ENCODE data around the gene KRT17.
"Not testable (repeated sequence)": the region's sequence is repeated elsewhere in the genome, so short reads cannot be mapped to it uniquely, and the experiment has no call there.

KRT17 gene

DNA sequence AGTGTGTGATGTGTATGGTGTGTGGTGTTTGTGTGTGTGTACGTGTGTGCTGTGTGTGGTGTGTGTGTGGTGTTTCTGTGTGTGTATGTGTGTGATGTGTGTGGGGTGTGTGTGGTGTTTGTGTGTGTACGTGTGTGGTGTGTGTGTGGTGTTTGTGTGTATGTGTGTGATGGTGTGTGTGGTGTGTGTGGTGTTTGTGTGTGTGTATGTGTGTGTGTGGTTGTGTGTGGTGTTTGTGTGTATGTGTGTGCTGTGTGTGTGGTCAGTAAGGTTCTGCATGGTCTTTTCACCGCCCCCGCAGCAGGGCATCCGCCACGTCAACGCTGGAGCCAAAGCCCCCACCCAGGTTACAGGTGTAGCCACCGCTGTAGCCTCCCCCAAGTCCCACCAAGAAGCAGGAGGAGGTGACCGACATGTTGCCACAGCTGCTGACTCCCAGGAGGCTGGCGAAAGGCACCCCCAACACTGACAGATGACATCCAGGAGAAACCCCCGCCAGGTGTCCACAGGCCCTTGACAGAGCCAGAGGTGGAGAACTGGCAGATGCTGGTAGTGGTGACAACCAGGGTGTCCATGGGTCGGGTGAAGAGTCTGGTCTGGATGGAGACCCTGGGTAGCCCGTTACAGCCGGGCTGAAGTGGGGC is 9.3 kb upstream of the KRT17 start:
- DNase-seq = no peak

DNA sequence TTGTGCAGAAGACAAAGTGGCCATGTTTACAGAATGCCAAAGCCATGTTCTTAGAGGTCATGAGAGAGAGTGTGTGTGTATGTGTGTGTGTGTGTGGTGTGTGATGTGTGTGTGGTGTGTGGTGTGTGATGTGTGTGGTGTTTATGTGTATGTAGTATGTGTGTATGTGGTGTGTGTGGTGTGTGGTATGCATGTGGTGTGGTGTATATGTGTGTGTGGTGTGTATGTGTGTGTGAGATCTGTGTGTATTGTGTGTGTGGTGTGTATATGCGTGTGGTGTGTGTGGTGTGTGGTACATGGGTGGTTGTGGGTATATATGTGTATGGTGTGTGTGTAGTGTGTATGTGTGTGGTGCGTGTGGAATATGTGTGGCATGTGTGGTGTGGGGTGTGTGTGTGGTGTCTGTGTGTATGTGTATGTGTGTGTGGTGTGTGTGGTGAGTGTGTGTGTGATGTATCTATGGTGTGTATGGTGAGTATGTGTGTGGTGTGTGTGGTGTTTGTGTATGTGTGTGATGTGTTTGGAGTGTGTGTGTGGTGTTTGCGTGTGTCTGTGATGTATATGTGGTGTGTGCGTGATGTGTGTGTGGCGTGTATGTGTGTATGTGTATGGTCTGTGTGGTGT is 8.2 kb upstream of the KRT17 start:
- DNase-seq = no peak

DNA sequence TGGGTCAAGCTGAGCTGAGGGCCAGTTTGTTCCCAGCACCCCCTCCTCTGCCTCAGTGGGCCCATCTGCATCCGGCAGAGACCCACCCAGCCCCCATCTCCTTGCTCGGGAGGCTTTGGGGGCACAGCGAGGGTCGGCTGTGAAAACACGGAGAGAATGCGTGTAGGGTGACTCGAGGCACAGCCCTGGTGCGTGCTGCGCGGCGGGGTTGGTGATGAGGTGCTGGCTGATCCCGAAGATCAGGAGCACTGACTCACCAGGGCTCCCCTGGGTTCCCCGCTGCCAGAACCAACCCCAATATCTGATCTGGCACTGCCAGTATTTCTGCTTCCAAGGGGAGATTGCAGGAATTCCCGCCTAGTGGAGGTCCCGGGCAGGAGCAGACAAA is 7.5 kb upstream of the KRT17 start:
- DNase-seq = no peak

DNA sequence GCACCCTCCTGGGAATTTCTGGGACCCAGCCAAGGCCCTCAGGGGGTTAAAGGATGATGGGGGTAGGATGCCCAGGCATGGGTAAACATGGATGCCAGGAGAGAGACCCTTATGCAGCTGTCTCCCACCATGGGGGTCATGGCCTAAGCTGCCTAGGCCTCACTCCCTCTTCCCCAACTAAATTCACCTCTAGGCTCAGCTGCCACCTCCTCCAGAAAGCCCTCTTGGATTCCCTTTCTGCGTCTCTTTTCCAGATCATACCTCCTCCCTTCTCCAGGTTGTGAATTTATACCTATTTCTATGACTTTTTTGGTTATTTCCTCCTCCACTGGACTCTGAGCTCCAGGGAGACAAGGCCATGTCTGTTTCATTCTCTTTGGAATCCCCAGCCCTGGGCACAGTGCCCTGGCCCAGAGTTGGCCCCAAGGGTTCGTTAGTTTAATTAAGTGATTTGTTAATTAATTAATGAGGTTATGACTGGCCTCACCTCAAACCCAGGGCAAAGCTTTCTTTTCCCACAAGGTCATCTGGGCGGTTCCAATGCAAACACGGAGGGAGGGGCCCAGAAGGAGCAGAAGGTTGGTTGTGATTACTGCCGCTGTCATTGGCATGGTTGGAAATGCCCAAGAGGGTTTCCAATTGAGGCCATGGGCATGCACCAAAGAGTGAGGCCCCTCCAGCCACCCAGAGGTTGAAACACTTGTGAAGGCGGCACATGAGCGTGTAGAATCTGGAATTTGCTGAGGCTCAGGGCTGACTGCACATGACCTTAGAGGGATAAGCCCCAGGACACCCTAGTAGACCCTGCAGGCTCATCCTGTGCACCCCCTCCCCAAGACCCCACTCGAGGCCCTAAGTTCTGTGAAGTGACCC is 6.9 kb upstream of the KRT17 start:
- no peak for DNase-seq

DNA sequence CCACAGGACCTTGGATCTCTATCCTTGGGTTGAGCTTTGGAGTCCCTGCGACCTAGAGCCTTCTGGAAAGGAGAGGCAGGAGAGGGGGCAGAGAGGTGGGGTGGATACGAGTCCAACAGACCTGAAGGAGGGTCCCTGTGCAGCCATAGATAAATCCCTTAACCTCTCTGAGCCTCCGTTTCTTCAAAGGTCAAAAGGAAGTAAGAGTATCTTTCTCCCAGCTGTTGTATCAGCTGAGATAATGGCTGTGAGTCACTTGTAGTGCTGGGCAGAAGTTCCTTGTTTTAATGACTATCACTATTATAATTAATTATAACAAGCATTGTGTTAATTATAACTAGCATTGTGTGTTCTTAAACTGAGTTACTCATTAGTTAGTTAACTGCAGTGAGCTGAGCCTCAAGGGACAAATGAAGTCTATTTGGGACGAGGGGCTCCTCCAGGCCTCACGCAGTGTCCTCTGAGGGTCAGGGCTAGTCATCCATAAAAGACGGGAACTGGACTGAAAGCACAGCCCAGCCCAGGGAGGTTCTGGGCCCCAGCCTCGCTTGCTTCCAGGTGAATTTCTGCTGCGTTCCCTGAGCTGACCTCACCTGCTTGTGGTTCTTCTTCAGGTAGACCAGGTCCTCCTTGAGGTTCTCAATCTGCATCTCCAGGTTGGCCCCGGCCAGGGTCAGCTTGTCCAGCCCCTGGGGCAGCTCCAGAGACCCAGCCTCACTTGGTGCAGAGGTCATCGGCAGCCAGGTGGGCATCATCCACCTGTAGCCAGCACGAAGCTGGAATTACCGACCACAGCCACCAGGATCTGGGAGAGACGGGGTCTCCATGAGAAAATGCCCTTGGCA is 5.7 kb upstream of the KRT17 start:
- peak; percentile 9 to 54 (median 40) for DNase-seq

DNA sequence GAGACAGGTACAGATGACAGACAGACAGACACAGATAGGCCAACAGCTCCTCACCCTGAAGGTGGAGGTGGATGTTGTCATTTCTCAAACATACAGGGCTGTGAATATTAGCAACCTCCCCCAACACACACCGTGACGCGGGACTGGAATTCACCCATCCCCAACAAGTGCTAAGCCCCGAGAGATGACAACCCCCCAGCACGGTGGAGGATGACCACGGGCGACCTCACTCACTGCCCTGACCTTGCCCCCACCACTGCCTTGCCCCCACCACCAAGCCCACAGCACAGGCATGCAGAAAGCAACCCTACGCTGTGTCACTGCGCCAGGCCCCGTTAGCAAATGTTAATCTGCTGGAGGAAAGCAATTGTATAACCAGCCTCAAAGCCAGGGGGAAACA is 4.9 kb upstream of the KRT17 start:
- DNase-seq = no peak

DNA sequence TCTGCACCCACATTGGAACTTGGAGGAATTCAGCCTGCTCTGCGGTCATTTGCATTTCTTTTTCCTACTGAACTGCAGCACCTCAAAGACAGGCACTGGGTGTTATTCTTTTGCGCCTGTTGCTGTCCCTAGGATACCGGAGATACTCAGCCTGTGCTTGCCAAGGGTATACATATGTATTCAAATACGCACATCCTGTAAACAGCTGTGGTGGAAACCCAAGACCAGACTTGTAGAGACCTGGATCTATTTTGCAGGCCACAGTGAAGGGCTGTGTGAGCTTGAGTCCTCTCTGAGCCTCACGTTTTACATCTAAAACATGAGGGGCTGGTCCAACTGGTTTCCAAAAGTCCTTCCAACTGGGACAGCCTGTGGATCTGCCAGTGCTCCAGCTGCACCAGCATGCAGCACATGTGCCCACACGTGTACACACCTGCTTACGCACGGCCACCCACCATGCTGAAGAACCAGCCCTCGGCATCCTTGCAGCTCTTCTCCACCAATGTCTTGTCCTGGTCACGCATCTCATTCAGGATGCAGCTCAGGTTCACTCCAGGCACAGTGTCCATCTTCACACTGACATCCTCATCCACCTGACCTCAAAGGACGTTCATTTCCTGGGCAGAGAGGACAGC is 4.4 kb upstream of the KRT17 start:
- not testable (repeated sequence) for DNase-seq

DNA sequence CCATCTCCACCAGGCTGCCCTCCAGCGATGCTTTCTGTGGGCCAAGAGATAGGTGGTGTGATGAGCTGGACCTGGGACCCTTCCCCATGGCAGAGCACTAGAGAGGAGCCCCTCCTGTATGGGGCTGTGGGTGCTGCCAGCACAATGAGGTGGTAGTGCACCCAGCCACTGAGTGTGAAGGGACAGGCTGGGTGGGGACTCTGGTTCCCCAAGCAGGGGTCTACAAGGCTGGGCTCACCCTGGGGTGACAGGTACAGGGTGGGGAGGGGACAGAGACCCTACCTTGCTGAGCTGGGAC is 3.6 kb upstream of the KRT17 start:
- not testable (repeated sequence) for DNase-seq

DNA sequence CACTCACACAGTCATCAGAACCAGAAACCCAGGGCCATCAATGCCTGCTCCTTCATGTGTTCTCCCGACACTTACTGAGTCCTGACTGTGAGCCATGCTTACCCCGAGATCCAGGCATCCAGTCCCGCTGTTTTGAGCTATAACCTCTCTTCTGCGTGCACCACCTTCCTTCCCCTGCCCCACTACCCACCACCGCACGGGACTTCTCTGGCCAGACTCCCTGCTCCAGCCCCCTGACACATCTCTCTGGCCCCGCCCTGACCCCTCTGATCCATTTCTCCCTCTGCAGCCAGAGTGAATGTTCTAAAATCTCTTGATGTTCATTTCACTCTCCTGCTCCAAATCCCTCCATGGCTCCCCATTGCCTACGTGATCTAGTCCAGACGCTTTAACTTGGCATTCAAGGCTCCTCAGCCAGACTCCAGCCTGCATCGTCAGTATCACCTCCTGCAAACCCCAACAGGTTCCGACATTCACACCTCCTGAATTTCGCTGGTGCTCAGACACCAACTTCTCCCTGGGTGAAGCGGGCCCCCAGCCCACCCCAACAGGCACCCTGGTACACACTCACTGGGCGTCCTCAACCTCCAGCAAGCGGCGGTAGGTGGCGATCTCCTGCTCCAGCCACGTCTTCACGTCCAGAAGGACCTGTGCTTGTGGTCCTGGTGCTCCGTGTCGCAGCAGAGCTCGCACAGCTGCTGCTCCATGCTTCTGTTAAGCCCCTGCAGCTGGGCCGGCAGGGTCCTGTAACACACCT is 3.1 kb upstream of the KRT17 start:
- DNase-seq = no peak

DNA sequence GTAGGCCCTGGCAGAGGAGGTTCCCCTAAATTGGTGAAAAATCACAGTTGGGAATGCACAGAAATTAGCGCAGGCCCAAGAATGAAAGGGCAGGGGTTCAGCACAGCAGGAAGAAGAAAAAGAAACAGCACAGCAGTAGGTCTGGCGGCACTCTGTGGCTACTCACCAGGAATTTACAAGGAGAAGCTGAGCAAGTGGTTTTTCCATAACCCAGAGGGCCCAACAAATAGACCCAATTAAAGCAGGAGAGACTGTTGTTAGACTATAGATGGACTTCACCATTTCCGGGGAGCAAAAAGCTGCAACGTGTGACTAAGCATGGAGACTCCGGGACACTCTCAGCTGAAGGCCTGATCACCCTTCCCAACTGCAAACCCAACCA is 2.5 kb upstream of the KRT17 start:
- DNase-seq = not testable (repeated sequence)

DNA sequence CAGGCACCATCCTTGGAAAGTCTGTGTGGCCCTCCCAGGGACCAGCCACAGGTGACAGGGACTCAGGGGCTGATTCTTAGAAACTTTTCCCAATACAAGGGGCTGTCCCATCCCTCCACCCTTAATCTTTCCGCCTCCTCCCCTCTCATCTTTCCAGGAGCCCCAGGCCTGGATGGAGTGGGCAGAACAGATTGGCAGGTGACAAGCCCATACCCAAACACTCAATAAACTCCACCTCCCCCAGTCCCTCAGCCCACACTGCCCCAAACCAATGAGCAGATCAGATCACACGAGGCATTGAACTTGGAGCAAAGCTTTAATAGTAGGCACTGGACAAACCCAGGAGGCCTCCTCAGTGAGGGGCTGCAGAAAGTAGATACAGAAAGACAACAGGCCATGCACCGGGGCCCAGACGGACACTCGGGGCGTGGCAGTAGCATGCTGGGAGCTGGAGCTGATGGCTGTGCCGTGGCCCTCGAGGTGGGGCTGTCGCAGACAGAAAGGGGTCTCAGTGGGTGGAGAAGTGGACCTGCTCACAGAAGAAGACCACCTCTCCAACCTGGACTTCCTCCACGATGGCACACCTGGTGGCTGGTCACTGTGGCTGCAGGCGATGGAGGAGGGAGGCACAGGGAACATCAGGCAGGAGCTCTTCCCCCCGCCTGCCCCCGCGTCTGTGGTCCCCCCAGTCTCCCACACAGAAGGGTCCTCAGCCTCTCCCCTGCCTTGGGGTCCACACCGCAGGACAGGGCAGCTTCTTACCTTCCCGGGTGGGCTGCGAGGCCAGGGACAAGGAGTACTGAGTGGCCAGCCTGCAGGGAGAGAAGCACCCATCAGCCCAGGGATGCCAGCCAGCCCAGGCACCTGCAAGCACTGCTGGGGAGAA is 1.9 kb upstream of the KRT17 start:
- DNase-seq = not testable (repeated sequence)

DNA sequence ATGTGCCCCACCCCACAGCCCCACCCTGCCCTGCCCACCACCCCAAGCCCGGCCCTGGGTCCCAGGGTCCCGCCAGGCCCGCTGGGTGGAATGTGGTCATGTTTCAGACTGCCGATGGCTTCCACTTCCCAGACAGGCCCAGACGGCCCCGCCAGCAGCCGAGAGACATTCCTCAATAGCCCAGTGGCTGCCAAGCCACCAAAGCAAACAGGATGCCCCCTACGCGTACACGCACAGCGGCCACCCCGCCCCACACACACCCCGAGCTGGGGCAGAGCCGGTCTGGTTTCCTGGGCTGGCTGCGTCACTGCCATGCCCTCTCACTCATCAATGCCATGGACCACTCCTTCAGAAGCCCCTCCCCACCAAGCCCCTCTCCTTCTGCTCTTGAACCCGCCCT is 1.2 kb upstream of the KRT17 start:
- no peak for DNase-seq

DNA sequence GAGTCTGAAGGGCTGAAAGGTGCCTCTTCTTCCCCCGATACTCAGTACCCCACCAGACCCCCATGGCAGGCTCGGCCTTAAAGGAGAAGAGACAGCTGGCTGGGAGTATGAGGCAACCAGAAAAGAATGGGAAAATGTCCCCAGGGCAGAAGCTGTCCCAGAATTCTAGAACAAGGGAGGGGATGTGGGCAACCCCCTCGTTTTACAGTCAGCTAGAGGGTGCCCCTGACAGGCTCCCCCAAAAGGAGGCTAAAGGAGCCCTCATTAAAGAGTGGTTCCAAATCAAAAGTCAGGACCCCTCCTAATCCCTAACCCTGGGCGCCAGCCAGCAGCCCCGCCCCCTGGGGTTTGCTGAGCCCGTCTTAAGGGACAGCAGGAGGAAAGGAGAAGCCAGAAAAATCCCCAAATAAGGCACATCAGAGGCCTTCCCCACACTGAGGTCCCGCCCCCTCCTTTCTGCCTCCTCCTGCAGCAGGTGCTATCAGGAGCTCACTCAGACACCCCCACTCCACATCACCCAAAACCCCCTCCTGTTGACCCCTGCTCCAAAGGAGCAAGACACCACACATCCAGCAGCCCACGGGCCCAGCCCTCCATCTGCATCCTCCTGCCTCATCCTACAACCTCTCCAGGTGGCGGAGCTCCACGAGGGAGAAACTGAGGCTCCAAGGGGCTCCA is 1.1 kb downstream of the KRT17 start:
- not testable (repeated sequence) for DNase-seq

DNA sequence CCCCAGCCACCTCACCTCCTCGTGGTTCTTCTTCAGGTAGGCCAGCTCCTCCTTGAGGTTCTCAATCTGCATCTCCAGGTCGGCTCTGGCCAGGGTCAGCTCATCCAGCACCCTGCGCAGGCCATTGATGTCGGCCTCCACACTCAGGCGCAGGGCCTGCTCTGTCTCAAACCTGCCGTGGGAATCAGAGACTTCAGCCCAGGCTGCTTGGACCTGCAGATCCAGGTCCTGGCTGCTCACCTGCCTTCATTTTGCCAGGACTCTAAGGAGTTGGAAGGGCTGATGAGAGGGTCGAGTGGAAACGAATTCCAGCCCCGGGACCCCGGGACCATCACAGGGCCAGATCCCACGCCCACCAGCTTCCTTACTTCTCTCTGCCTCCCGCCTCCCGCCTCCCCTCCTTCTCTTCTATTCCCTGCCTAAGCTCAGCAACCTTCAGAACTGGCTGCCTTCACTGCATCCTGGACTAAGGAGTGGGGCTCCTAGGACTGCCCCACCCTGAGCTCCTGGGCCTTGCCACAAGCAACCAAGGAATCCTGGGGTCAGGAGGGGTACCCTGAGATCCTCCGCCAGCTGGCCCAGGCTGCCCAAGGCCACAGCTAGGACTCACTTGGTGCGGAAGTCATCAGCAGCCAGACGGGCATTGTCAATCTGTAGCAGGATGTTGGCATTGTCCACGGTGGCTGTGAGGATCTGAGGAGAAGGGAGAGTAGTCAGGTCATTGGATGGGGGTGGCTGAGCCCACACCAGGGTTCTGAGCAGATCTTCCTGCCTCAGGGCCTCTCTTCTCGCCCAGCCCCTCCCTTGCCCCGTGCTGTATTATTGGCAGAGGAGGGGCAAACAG is 1.8 kb downstream of the KRT17 start:
- DNase-seq = not testable (repeated sequence)

DNA sequence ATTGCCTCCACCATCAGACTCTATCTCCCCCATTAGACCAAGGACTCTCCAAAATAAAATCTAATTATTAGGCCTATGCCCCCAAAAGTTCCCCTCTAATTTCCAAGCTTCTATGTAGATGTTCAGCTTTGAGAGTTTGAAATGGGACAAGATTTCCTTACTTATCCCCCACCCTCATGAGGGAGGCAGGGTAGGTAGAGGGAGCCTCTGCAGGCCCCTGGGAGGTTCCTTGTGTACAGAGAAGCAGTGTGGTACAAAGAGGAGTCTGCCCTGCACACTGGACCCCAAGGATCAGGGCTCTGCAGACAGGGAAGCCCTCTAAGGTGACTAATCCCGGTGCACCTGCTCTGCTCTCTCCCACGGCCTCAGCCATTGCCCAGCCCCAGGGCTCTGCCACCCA is 2.5 kb downstream of the KRT17 start:
- DNase-seq = no peak

DNA sequence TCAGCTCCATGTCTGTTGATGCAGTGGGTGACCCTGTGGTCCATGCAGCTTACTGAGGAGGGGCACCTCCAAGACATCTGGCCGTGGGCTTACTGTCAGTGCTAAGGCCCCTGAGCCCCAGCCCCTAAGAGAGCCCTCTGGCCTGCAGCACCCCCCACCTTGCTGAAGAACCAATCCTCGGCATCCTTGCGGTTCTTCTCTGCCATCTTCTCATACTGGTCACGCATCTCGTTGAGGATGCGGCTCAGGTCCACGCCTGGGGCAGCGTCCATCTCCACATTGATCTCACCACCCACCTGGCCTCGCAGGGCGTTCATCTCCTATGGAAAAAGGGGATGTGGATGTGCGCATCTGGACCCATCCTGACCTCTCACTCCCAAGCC is 2.9 kb downstream of the KRT17 start:
- not testable (repeated sequence) for DNase-seq

DNA sequence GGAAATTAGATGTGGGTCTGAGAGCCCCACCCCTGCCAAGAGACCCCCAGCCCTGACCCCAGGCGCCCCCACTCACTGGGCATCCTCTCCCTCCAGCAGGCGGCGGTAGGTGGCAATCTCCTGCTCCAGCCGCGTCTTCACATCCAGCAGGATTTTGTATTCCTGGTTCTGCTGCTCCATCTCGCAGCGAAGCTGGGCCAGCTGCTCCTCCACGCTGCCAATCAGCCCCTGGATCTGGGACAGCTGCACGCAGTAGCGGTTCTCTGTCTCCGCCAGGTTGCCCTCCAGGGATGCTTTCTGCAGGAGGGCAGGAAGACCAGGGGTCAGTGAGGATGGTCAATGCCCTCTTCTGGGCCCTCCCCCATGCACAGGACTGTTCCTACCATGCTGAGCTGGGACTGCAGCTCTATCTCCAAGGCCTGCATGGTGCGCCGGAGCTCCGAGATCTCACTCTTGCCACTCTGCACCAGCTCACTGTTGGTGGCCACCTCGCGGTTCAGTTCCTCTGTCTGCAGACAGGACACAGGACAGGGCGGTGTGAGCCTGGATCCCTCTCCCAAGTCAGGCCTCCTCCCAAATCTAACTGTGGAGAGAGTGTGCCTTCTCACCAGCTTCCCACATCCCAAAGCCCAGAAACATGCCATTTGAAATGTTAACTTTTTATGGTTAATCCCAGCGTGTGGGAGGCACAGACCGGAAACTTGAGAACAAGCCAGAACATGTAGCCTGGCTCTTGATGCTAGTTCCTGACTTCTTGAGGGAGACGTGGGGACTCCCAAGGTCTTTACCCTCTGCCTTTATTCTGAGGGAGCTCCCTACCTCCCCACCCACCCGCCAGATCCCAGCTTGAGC is 3.6 kb downstream of the KRT17 start:
- DNase-seq = no peak

DNA sequence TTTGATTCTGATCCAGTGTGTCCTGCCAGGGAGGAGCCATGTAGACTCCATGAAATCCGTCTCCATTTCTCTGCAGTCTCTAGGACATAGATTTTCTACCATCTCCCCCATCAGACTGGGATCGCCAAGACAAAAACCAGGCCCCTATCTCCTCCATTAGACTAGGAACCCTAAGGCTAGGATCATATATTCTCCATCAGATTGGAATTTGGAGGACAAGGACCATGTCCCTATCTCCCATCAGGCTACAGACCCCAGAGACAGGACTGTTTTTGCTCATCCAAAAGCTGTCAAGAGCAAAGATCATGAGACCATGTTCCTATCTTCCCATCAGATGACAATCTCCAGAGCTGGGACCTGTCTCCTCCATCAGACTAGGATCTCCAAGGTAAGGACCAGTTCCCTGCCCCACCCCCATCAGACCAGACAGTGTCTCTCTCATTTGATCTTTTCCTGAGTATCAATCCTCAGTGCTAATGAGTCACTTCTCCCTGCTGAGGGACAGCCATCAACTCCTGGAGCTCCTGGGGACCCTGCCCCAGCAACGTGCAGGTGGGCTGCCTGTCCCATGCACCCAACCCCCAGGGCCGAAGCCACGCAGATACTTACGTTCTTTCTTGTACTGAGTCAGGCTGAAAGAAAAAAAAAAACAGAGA is 4.3 kb downstream of the KRT17 start:
- DNase-seq = not testable (repeated sequence)

All from suppressor macrophage (primary cell).